A172 (cell line): ENCODE results near the gene CITED1. TPM values are rescaled to one million over a fixed set of nuclear protein-coding genes. Genes with fewer than 3 reads are reported as not detected.

ENCODE experiments used
- DNase-seq: peaks from one replicate; pipeline ENCODE4 v3.0.0-alpha.2; 2015; ENCODE audit warnings: low spot score
- total RNA-seq: library from RNA; depleted of rRNA; stranded (reverse); fragments of >200 nt; shearing (Covaris generic); gene quantifications from 2 replicates; pipeline ENCODE4 v1.2.3, GENCODE V29; 2014; rRNA removed

The CITED1 gene
- total RNA-seq, 1 experiment from 2014 or later: 0.43 TPM

DNA sequence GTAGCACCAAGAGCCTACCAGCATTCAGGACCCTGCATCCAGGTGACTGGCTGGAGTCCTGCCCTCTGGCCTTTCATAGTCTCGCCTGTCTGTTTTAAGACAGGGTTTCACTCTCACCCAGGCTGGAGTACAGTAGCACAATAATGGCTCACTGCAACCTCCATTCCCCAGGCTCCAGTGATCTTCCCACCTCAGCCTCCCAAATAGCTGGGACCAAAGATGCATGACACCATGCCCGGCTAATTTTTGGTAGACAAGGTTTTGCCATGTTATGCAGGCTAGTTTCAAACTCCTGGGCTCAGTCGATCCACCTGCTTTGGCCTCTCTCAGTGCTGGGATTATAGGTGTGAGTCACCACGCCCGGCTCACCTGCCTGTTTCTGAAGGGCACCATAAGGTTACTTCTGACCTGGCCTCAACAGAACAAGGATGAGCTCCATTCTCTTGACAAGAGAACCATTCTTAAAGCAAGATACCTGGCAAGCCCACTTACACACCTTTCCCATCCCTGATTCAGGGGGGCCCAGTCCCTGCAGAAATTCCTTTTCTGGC lies 35.3 kb downstream of the CITED1 start:
- no peak for DNase-seq

DNA sequence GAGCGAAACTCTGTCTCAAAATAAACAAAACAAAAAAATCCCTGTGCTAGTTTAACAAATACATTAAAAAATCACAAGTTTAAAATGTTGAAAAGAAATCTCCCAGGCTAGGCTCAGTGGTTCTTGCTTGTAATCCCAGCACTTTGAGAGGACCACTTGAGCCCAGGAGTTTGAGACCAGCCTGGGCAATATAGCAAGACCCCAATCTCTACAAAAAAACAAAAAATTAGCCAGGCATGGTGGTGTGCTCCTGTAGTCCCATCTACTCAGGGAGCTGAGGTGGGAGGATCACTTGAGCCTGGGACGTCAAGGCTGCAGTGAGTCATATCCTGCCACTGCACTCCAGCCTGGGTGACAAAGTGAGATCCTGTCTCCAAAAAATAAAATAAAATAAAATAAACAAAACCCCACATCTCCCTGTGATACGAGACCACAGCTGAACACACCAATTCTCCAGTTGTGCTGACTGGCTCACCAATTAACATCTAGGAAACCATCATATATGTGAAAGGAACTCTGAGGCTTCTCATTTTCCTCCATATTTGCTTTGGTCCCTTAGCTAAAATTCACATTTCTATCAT lies 36.0 kb downstream of the CITED1 start:
- DNase-seq: peak; percentile 65

DNA sequence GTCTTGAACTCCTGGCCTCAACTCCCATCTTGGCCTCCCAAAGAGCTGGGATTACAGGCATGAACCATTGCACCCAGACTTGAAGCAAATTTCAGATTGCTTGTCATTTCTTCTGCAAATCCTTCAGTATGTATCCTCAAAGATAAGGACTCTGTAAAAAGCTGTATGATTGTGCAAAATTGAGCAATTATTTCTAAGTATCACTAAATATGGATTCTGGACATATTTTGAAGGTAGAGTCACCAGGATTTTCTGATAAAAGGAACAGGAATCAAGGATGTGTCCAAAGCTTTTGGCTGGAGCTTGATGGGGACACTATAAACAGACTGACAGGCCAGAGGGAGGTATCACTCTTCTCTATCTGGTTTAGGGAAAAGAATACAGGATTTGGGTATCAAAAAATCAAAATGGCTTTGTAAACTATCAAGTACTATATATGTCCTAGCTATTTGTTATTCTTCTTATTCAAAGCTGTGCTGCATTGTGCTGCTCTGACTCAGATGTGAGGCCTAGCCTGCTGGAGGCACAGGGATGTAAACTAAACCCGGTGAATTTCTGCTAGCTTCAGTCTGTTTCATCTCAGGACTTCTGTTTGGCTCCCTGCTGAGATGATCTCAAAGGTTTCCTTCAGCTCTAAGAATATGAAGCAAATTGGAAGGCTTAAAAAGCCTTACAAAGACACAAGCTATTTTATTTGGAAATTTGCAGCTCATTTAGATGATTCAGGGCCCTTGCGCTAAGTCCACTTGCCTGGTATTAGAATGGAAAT lies 36.9 kb downstream of the CITED1 start:
- DNase-seq: no peak

DNA sequence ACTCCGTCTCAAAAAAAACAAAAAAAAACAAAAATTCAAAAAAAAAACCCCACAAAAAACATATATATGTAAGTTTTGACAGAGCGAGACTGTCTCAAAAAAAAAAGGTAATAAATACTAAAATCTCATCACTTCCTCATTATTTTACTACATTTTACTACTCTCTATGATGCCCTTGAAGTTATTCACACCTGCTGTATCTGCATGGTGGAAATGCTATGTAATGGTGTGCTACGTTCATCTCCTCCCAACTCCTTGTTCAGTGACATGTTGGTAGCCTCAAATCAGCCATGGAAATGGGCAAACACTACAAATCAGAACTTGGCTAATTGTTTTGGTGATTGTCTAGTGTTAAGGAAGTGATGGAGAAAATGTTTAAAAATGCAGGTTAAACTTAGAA lies 40.5 kb downstream of the CITED1 start:
- no peak for DNase-seq

DNA sequence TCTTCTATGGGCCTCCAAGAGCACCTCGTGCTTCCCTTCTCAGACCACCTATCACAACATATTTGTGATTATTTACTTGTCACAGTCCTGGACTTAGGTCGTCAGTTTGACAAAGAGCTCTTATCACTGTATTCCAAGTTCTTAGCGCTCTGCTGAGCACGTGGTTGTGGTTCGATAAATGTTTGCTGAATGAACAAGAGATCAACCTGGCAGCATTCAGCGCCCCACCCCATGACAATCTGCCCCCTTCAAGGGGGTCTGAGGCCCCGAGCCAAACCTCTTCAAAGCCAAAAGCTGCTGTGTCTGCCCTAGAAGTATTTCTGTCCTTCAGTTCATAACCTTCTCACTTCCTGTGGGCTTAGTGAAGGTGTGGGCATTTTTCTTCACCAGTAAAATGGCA lies 43.6 kb downstream of the CITED1 start:
- no peak for DNase-seq

DNA sequence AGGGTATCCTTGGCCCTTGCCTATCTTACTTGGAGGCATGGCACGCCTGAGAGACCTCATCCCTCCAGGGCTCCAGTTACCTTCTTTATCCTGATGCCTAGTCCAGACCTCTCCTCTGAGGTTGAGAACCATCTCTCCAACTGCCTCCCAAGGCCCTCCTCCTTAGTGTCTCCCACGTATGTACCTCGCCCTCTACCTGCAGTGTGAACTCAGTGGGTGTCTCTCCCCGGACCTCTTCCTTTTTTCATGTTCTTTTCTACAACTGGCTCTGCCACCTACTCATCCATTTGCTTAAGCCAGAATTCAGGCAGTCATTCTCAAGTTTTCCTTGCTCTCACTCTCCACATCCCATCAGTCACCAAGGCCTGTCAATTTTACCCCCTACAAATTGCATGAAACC lies 45.3 kb downstream of the CITED1 start:
- DNase-seq: no peak

DNA sequence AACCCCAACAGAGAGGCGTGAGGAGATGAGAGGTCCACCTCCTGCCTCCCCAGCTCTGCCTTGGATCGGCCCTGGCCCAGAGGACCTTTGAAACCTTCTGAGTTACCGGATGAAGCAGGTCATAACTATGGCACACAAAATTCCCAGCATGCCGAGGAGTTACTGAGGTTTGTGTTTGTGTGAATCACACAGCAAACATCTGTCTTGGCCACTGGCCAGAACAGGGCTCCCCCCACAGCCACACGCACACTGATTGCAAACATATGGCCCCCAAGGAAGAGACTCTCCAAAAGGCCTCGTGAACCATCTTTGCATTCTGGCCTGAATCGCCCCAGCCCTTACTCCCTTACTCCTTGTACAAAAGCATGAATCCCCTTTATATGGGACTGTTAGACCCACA lies 47.5 kb downstream of the CITED1 start:
- DNase-seq: peak; percentile 52

DNA sequence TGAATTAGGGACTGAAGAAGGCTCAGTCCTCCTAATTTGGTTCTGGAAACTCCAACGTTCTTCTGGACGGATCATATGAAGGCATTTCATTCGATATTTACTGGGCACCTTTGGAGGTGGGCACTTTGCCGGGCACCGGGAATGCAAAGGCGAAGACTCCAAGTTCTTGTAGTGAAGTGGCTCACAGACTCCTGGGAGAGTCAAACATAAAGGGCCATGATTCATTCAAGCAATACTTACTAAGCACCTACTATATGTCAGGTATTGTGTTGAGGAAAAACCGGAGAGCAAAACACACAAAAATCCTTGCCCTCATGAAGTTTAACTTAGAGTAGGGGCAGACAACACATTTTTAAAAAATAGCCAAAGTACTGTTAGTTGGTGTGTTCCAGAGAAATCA lies 49.9 kb downstream of the CITED1 start:
- no peak for DNase-seq

DNA sequence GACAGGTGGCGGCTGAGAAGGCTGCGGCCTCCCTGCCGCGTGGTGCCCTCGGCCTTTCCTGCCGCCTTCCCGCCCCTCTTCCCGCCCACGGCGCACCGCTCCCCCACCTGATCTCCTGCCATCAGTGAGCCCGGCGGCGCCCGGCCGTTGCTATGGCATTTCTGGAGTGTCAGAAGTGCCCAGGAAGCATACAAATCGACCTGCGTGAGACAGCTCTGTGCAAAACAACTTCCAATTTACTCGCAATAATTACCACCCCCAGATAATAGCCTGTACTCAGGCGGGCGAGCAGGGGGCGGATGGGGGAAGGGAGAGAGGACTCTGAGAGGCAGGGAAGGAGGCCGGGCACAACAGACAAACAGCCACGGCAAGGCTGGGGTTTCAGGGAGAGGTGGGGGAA lies 50.3 kb downstream of the CITED1 start:
- no peak for DNase-seq

DNA sequence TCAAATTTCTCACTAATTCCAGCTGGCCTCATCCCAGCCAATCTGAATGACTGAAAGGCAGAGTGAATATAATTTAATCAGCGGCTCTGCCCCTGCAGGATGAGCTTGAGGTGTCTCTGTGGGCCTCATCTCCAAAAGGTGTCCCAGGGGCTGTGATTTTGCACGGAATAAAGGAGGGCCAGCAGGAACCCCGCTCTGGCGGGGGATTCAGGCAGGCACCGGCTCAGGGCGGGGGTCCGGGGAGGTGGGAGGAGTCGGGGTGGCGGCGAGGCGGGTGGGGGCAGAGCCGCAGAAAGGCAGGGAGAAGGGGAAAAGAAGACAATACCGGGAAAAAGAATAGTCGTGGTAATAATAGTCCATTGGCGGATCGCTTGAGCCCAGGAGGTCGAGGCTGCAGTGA lies 50.9 kb downstream of the CITED1 start:
- DNase-seq: no peak

DNA sequence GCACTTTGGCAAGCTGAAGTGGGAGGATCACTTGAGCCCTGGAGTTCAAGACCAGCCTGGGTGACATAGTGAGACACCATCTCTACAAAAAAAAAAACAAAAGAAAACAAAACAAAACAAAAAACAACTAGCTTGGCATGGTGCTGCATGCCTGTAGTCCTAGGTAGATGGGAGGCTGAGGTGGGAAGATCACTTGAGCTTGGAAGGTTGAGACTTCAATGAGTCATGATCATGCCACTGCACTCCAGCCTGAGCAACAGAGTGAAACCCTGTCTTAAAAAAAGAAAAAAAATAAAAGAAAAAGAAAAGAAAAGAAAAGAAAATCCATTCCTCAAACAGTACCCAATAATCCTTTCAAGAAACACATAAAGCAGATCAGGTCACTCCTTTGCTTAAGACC lies 52.0 kb downstream of the CITED1 start:
- no peak for DNase-seq

Other genes starting within 250 kb of the CITED1 start
- 0.14 and 0.89 TPM in 2 replicates for gene RTL5, start 174.0 kb downstream of the CITED1 start, total RNA-seq
- gene PIN4, start 124.2 kb downstream of the CITED1 start, total RNA-seq: 21.6 and 24.0 TPM in 2 replicates
- gene ERCC6L, start 66.9 kb downstream of the CITED1 start, total RNA-seq: 16.3 and 19.0 TPM in 2 replicates
- 674 and 762 TPM in 2 replicates for gene RPS4X, start 28.7 kb downstream of the CITED1 start, total RNA-seq